Upper lobe of left lung (tissue), 4 donors: ENCODE data around the gene SRCIN1.

Source experiments
- EP300 ChIP-seq, 4 donors: sonication (generic); formaldehyde crosslinking; IDR thresholded peaks; one replicate each; pipeline ENCODE4 v1.5.1; 2017; ENCODE audit warnings: antibody characterized with exemption in 4 of 4, control low read depth in 2 of 4
- POLR2A ChIP-seq, 4 donors: fragments of 450-650 bp; IDR thresholded peaks; one replicate each; pipeline ENCODE4 v1.5.1; 2016 to 2017; ENCODE audit warnings: antibody characterized with exemption in 4 of 4, mild to moderate bottlenecking in 2 of 4
- TF ChIP-seq, protein P1 (sequence below), 6 experiments: fragments of 450-650 bp in 4 of 6; fragments of 200-600 bp in 2 of 6; sonication (generic) in 2 of 6; IDR thresholded peaks; one replicate each; pipeline ENCODE4 v1.5.1; 2016 to 2019; ENCODE audit warnings: antibody characterized with exemption in 6 of 6

DNA sequence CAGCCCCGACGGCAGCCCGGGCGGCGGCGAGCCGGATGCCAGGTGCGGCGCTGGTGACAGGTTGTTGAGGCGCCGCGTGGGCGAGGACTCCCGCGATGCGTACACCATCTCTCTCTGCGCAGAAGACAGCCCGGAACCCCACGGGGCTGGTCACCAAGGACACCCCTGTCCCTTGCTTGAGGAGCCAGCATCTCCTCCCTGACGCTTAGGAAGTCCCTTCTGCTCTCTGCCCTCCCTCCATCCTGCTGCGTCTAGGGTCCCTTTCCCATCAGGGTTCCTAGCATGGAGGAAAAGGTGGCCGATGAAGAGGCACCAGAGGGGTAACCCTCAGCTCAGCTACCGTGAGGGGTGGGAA lies 43.6 kb downstream of the SRCIN1 start:
- TF ChIP-seq, protein P1, sequence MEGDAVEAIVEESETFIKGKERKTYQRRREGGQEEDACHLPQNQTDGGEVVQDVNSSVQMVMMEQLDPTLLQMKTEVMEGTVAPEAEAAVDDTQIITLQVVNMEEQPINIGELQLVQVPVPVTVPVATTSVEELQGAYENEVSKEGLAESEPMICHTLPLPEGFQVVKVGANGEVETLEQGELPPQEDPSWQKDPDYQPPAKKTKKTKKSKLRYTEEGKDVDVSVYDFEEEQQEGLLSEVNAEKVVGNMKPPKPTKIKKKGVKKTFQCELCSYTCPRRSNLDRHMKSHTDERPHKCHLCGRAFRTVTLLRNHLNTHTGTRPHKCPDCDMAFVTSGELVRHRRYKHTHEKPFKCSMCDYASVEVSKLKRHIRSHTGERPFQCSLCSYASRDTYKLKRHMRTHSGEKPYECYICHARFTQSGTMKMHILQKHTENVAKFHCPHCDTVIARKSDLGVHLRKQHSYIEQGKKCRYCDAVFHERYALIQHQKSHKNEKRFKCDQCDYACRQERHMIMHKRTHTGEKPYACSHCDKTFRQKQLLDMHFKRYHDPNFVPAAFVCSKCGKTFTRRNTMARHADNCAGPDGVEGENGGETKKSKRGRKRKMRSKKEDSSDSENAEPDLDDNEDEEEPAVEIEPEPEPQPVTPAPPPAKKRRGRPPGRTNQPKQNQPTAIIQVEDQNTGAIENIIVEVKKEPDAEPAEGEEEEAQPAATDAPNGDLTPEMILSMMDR (IDR thresholded peaks at IDR 0.05): no peak
- TF ChIP-seq POLR2A (IDR thresholded peaks at IDR 0.05): no peak
- no peak for TF ChIP-seq EP300 (IDR thresholded peaks at IDR 0.05)
